Gastrocnemius medialis (tissue), 4 donors: ENCODE data around the gene IGF2BP3.

Experiments
- CTCF ChIP-seq, 5 experiments: fragments of 450-650 bp in 3 of 5; fragments of 200-600 bp in 2 of 5; sonication (generic) in 2 of 5; IDR thresholded peaks in 4 of 5; conservative IDR thresholded peaks in 1 of 5; 1 replicate in 4 of 5; 2 replicates in 1 of 5; pipeline ENCODE4 v1.5.1; 2016 to 2019; ENCODE audit warnings: antibody characterized with exemption in 5 of 5, mild to moderate bottlenecking in 3 of 5, moderate library complexity in 3 of 5
- POLR2A ChIP-seq, 2 donors: fragments of 450-650 bp; IDR thresholded peaks; one replicate each; pipeline ENCODE4 v1.6.1; 2017; ENCODE audit warnings: antibody characterized with exemption in 2 of 2, mild to moderate bottlenecking in 2 of 2, moderate library complexity in 2 of 2

GRCh38 chr7:23357190-23358093 lies 112.8 kb downstream of the IGF2BP3 start:
- no peak for TF ChIP-seq POLR2A (IDR thresholded peaks at IDR 0.05)
- no peak for TF ChIP-seq CTCF (IDR thresholded peaks at IDR 0.05 in 4 of 5, conservative IDR thresholded peaks at IDR 0.05 in 1 of 5)
